HepG2 (cell line): ENCODE data around the gene DENND2D. TPM values are rescaled to one million over a fixed set of nuclear protein-coding genes. Genes with fewer than 3 reads are reported as not detected.

Experiments used
- ATAC-seq: fragments of 200-7000 bp; cut with Tn5 transposase; 3 replicates; pipeline ENCODE4 v1.9.1; 2020; ENCODE audit warnings: mild to moderate bottlenecking, moderate library complexity
- BruUV-seq: library from RNA; stranded (reverse); fragments of 400-500 nt; replicated peaks from 2 replicates; lab custom pipeline; 2021; lab: Mats Ljungman, UMichigan
- CTCF ChIA-PET: fragments of 300-600 bp; formaldehyde crosslinking; extraction: SDS; loops from one replicate; lab custom pipeline; 2021; ENCODE audit warnings: low total read pairs, inconsistent platforms, low intra/inter-chr PET ratio; lab: Yijun Ruan, JAX
- POLR2A ChIA-PET: fragments of 350-600 bp; sonication (Branson Sonifier 250); formaldehyde crosslinking; loops from one replicate; lab custom pipeline; 2020; ENCODE audit warnings: antibody characterized with exemption, inconsistent platforms; lab: Yijun Ruan, JAX
- DNase-seq: peaks from one replicate; pipeline ENCODE4 v3.0.0-alpha.2; 2015; ENCODE audit warnings: low spot score
- FAIRE-seq: peaks from 3 replicates; lab custom pipeline; 2011; peaks lifted over from hg19 to GRCh38; lab: Jason Lieb, UNC
- H2AFZ ChIP-seq: one replicate; pipeline ENCODE4 v1.6.1; 2011; ENCODE audit warnings: low read length, inconsistent platforms
- H3K27ac ChIP-seq: fragments of 300-600 bp; 3 replicates; pipeline ENCODE4 v1.8.0; 2011; ENCODE audit warnings: mixed run types, mild to moderate bottlenecking, mixed read lengths, low read length, inconsistent platforms; ENCODE audit not compliant: insufficient read depth; ENCODE audit errors: extremely low read length
- H3K27me3 ChIP-seq, 2 experiments: fragments of 200-600 bp in 1 of 2; 2 replicates in 1 of 2; 3 replicates in 1 of 2; pipeline versions ENCODE4 v1.6.0 to v1.8.0; 2011; ENCODE audit warnings: low read length in 2 of 2, mild to moderate bottlenecking in 2 of 2, moderate library complexity in 2 of 2, inconsistent platforms in 1 of 2; ENCODE audit not compliant: insufficient read depth in 2 of 2, control insufficient read depth in 1 of 2
- H3K36me3 ChIP-seq, 2 experiments: fragments of 200-600 bp in 1 of 2; replicated peaks in 1 of 2; 2 replicates in 1 of 2; 3 replicates in 1 of 2; pipeline versions ENCODE4 v1.5.1 to v1.8.0; 2011; ENCODE audit warnings: low read length in 2 of 2, inconsistent platforms in 1 of 2; ENCODE audit not compliant: insufficient read depth in 2 of 2, control insufficient read depth in 1 of 2
- H3K4me1 ChIP-seq: 2 replicates; pipeline ENCODE4 v1.5.1; 2012; ENCODE audit warnings: low read length, inconsistent platforms; ENCODE audit not compliant: insufficient read depth
- H3K4me2 ChIP-seq: 2 replicates; pipeline ENCODE4 v1.6.0; 2011; ENCODE audit warnings: low read depth, low read length, inconsistent platforms
- H3K4me3 ChIP-seq, 3 experiments: fragments of 200-600 bp in 1 of 3; sonication (generic), shearing (Covaris generic) in 1 of 3; replicated peaks in 1 of 3; 2 replicates each; pipeline ENCODE4 v1.5.1; 2011 to 2016; ENCODE audit warnings: low read length in 3 of 3, inconsistent platforms in 2 of 3, low read depth in 2 of 3, mild to moderate bottlenecking in 2 of 3, control low read depth in 1 of 3, mixed read lengths in 1 of 3; ENCODE audit not compliant: insufficient read depth in 1 of 3
- H3K79me2 ChIP-seq: one replicate; pipeline ENCODE4 v1.6.1; 2011; ENCODE audit warnings: low read length, inconsistent platforms; ENCODE audit not compliant: insufficient read depth
- H3K9ac ChIP-seq: 2 replicates; pipeline ENCODE4 v1.6.0; 2011; ENCODE audit warnings: mild to moderate bottlenecking, low read depth, low read length, inconsistent platforms; ENCODE audit not compliant: insufficient read depth
- H3K9me3 ChIP-seq: 2 replicates; pipeline ENCODE4 v1.5.1; 2012; ENCODE audit warnings: mild to moderate bottlenecking, low read length
- H4K20me1 ChIP-seq: 2 replicates; pipeline ENCODE4 v1.6.0; 2011; ENCODE audit warnings: inconsistent platforms, mild to moderate bottlenecking, low read length, moderate library complexity; ENCODE audit not compliant: insufficient read depth
- HINFP ChIP-seq: sonication (generic); formaldehyde crosslinking; IDR thresholded peaks from 2 replicates; pipeline ENCODE4 v1.4.0; 2020; ENCODE audit warnings: low read depth, mild to moderate bottlenecking, missing genetic modification reagents
- HNF4A ChIP-seq: sonication (generic); formaldehyde crosslinking; IDR thresholded peaks from 2 replicates; pipeline ENCODE4 v1.4.0; 2020; ENCODE audit warnings: missing genetic modification reagents
- SPEN ChIP-seq: sonication (generic); formaldehyde crosslinking; IDR thresholded peaks from 2 replicates; pipeline ENCODE4 v1.5.1; 2020; ENCODE audit warnings: low read depth, mild to moderate bottlenecking, missing genetic modification reagents
- THYN1 ChIP-seq: sonication (generic); formaldehyde crosslinking; IDR thresholded peaks from 2 replicates; pipeline ENCODE4 v1.8.1; 2023; ENCODE audit warnings: low read depth, mild to moderate bottlenecking, moderate library complexity, missing genetic modification reagents, borderline replicate concordance
- ZBTB37 ChIP-seq: sonication (generic); formaldehyde crosslinking; IDR thresholded peaks from 2 replicates; pipeline ENCODE4 v1.4.0; 2020; ENCODE audit warnings: mild to moderate bottlenecking, missing genetic modification reagents
- WGBS: methylation state at CpG from one replicate; pipeline ENCODE4 v1.1.6; 2017; ENCODE audit warnings: low lambda C conversion rate; 5-methylcytosine and 5-hydroxymethylcytosine counted together
- in situ Hi-C: cut with HindIII; loops from 2 replicates; pipeline ENCODE4 v1.10.0; 2017; ENCODE audit warnings: low pct_unique_long_range_greater_than_20kb; ENCODE audit not compliant: extremely low pct_ligation_motif_present
- intact Hi-C: fragments of 100-400 bp; cut with micrococcal nuclease; formaldehyde crosslinking; loops from one replicate; pipeline ENCODE4 v1.10.0; 2022; ENCODE audit not compliant: unreplicated experiment
- polyA plus RNA-seq, 8 experiments: library from polyadenylated mRNA; depleted of rRNA in 3 of 8; stranded (reverse) in 7 of 8; unstranded in 1 of 8; fragments of >200 nt; fragmentation: Illumina TruSeq in 4 of 8; extraction: Trizol in 4 of 8; gene quantifications; 2 replicates each; pipeline versions ENCODE4 v1.2.1 to v1.2.3, GENCODE V29; 2011 to 2016; ENCODE audit warnings: low read depth in 4 of 8, missing spikeins in 1 of 8, mixed read lengths in 1 of 8; ENCODE audit not compliant: insufficient read depth in 1 of 8
- total RNA-seq, 5 experiments: library from RNA; depleted of rRNA; stranded (reverse); fragments of >200 nt; fragmentation: Illumina TruSeq; extraction: Trizol; gene quantifications; 2 replicates each; pipeline ENCODE4 v1.2.3, GENCODE V29; 2016; ENCODE audit warnings: low read depth in 1 of 5

The DENND2D gene
- total and polyA plus RNA-seq, 2 of the 13 experiments (the other 11 are each of a cell fraction or from before 2014, with no cell fraction given): 0.04 TPM; not detected in 1

- no peaks in the 10 kb centered on the region for H4K20me1 ChIP-seq
- no peaks in the 10 kb centered on the region; a peak in 1 of 5 replicates for H3K27me3 ChIP-seq
- BruUV-seq: no TSS peak
- ATAC-seq: no peak
- in situ Hi-C loops (no loop called here), intact Hi-C loops (no loop called here)
- DNase-seq: no peak
- TF ChIP-seq HINFP (CRISPR knock-in tag) (no peak), ZBTB37 (CRISPR knock-in tag) (no peak), HNF4A (CRISPR knock-in tag) (no peak), THYN1 (no peak), SPEN (CRISPR knock-in tag) (no peak)
- no peak overlapping the region for H2AFZ ChIP-seq
- POLR2A ChIA-PET: no interaction called here
- FAIRE-seq: no peak
- no peak overlapping the region for H3K4me3 ChIP-seq
- no peak overlapping the region for H3K27ac ChIP-seq
- 61% methylated on average over 5 of the region's 5 CpGs for WGBS
- no peaks in the 10 kb centered on the region for H3K9me3 ChIP-seq
- no peak overlapping the region for H3K9ac ChIP-seq
- CTCF ChIA-PET: interaction anchor here (0.8 kb wide), 1 partner anchor 117 kb away, joined by 3 read pairs; no protein-coding TSS in a partner anchor
- H3K4me2 ChIP-seq: no peak overlapping the region
- no peaks in the 10 kb centered on the region for H3K36me3 ChIP-seq
- peaks cover 48% of the 10 kb centered on the region for H3K4me1 ChIP-seq
- no peaks in the 10 kb centered on the region for H3K79me2 ChIP-seq
Measured at GRCh38 chr1:111217183-111217910, 16.9 kb upstream of the DENND2D start.
